ENCODE results near the gene SMYD3. TPM values are rescaled to one million over a fixed set of nuclear protein-coding genes. Genes with fewer than 3 reads are reported as not detected.
A peak's percentile ranks its signal among the peaks of the same experiment; 100 is the strongest.

The SMYD3 gene
- total RNA-seq, 1 donor from 2014 or later, result 34.9 TPM

- Mint-ChIP-seq H3K4me3 (no peak overlapping the region), H3K27me3 (ENCODE audit: low read depth) (no peaks in the 10 kb centered on the region), H3K4me1 (peaks cover 34% of the 10 kb centered on the region), H3K9me3 (no peaks in the 10 kb centered on the region), H3K27ac (no peak overlapping the region), H3K36me3 (peaks cover 1% of the 10 kb centered on the region)
- no peak for DNase-seq (ENCODE audit: low spot score in 2 of 2, unreplicated experiment in 2 of 2)
- TF ChIP-seq CTCF (IDR thresholded peaks at IDR 0.05; ENCODE audit: unreplicated experiment), result no peak
Measured at GRCh38 chr1:246182149-246182851, 324.8 kb downstream of the SMYD3 start.

- H3K36me3 Mint-ChIP-seq, result peaks cover 1% of the 10 kb centered on the region
- H3K27me3 Mint-ChIP-seq (ENCODE audit: low read depth), result no peaks in the 10 kb centered on the region
Measured at GRCh38 chr1:246181241-246181640, 325.8 kb downstream of the SMYD3 start.

GRCh38 chr1:246179401-246179800 lies 327.7 kb downstream of the SMYD3 start:
- Mint-ChIP-seq H3K4me1 (peaks cover 54% of the 10 kb centered on the region), H3K9me3 (no peaks in the 10 kb centered on the region), H3K36me3 (peaks cover 1% of the 10 kb centered on the region), H3K27ac (no peak overlapping the region), H3K27me3 (ENCODE audit: low read depth) (no peaks in the 10 kb centered on the region), H3K4me3 (no peak overlapping the region)
- TF ChIP-seq CTCF (IDR thresholded peaks at IDR 0.05; ENCODE audit: unreplicated experiment), result no peak
- no peak for DNase-seq (ENCODE audit: low spot score in 2 of 2, unreplicated experiment in 2 of 2)

More at GRCh38 chr1:246181241-246181640, 325.8 kb downstream of the SMYD3 start:
- DNase-seq (ENCODE audit: low spot score in 2 of 2, unreplicated experiment in 2 of 2), result no peak
- Mint-ChIP-seq H3K9me3 (no peaks in the 10 kb centered on the region), H3K4me3 (no peak overlapping the region), H3K4me1 (peaks cover 45% of the 10 kb centered on the region), H3K27ac (no peak overlapping the region)
- TF ChIP-seq CTCF (IDR thresholded peaks at IDR 0.05; ENCODE audit: unreplicated experiment), result no peak

GRCh38 chr1:246178717-246179311 lies 328.3 kb downstream of the SMYD3 start:
- Mint-ChIP-seq H3K27ac (no peak overlapping the region), H3K4me3 (no peak overlapping the region), H3K27me3 (ENCODE audit: low read depth) (no peaks in the 10 kb centered on the region), H3K4me1 (peaks cover 53% of the 10 kb centered on the region), H3K36me3 (peaks cover 1% of the 10 kb centered on the region), H3K9me3 (no peaks in the 10 kb centered on the region)
- no peak for TF ChIP-seq CTCF (IDR thresholded peaks at IDR 0.05; ENCODE audit: unreplicated experiment)
- DNase-seq (ENCODE audit: low spot score in 2 of 2, unreplicated experiment in 2 of 2), result no peak

GRCh38 chr1:246176126-246177024 lies 330.7 kb downstream of the SMYD3 start:
- Mint-ChIP-seq H3K4me1 (peaks cover 38% of the 10 kb centered on the region), H3K27me3 (ENCODE audit: low read depth) (no peaks in the 10 kb centered on the region), H3K27ac (peak overlapping the region; percentile 78), H3K9me3 (no peaks in the 10 kb centered on the region), H3K4me3 (no peak overlapping the region), H3K36me3 (peaks cover 1% of the 10 kb centered on the region)
- DNase-seq (ENCODE audit: low spot score in 2 of 2, unreplicated experiment in 2 of 2), result no peak
- no peak for TF ChIP-seq CTCF (IDR thresholded peaks at IDR 0.05; ENCODE audit: unreplicated experiment)

All from mesothelial cell of epicardium (in vitro differentiated cells).